GM19193 (cell line): ENCODE results near the gene HOXD11.

Experiments used
- POLR2A ChIP-seq: IDR thresholded peaks from 4 replicates; pipeline ENCODE4 v1.6.1; 2011; ENCODE audit not compliant: insufficient read depth, insufficient read length; ENCODE audit errors: extremely low read depth

HOXD11 gene

DNA sequence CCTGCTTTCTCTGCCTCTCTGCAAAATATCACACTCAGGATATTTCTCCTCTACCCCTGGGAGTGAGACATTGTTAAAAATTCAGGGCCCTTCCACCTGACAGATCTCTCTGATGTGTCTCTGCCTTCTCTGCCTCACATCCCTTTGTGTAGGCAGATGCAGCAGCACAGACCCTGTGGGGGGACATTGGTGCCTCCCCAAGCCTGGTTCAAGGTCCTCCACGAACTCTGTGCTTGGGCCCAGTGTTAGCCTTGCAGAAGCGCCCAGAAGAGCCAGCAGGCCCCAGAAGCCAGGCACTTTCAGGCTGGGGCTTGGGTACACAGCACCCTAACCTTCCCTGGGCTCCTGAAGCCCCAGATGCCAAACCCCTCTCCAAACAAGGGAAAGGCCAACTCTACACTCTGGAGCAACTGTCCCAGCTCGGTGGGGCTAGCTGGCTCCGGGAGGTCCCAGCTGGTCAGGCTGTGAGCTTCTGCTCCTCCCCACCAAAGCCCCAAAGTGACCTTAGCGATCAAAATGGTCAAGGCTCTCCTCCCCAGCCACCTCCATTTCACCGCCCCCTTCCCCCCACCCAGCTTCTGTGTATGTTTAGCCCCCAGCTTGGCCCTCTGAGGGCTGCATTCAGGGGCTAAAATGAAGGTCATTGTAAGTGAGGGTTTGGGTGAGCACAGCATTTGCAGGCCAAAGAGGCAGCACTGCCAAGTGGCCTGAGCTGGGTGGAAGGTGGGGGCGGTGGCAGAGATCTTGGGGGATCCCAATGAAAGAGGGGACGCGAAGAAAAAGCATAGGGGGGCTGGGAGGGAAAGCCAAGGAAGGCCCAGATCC, 18.1 kb downstream of the HOXD11 start:
- TF ChIP-seq POLR2A, result no peak

DNA sequence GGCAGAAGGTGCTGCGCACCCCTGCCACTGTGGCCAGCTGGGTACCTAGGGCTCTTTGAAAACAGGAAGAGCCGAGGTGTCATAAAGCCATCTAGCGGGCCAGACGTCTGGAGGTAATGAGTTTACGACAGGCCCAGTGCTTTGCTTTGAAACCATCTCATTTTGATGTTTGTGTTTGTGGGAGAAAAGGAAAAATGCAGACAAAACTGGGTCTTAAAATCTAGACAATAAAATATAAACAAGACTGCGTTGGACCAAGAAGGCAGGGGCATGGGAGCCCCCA, 18.6 kb downstream of the HOXD11 start:
- no peak for TF ChIP-seq POLR2A

DNA sequence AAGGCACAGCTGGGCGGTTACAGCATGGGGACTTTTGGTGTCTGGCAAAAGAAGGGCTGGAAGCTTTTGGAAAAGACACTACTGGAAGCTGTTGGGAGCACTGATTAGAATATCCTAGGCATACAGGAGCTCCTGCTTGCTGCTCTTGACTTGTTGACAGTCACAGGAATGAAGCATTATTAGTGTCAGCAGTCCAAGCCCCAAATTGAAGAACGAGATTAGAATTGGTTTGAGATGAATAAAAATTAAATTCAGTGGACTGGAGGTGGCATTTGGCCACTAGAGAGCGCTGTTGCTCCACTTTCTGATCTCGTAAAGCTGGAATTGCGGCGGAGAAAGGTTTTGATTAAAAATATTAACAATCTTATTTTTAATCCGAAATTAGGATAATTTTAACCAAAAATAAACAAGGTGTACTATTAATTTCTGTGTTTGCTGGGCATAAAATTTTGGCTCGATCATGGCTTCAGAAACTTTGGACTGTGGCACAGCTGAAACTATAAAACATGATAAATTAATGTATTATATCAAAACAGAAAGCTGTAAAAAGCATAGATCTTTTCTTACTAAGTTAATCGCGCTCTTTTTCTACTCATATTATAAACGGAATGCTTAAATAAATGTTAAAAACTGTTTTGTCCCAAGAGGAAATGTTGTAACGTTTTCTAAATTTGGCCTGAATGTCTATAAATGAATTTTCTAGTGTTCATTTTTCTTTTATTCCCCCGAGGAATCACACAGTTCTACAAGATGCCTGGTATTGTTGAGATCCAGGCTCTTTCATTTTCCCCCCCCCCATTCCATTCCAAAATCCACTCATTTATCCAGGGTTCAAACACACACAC, 20.1 kb downstream of the HOXD11 start:
- TF ChIP-seq POLR2A, result no peak

DNA sequence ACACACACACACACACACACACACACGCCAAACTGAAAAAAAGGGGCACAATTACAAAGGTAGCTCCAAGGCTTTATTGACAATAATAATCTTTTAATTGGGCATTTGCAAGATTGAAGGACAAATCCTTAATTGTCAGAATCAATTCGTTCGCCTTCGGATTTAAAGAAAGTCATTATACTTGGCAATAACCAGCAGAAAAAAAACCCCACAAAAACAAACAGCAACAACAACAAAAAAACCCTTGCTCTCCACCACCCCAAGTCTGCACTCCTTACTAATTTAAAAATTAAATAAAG, 20.6 kb downstream of the HOXD11 start:
- TF ChIP-seq POLR2A, result no peak

DNA sequence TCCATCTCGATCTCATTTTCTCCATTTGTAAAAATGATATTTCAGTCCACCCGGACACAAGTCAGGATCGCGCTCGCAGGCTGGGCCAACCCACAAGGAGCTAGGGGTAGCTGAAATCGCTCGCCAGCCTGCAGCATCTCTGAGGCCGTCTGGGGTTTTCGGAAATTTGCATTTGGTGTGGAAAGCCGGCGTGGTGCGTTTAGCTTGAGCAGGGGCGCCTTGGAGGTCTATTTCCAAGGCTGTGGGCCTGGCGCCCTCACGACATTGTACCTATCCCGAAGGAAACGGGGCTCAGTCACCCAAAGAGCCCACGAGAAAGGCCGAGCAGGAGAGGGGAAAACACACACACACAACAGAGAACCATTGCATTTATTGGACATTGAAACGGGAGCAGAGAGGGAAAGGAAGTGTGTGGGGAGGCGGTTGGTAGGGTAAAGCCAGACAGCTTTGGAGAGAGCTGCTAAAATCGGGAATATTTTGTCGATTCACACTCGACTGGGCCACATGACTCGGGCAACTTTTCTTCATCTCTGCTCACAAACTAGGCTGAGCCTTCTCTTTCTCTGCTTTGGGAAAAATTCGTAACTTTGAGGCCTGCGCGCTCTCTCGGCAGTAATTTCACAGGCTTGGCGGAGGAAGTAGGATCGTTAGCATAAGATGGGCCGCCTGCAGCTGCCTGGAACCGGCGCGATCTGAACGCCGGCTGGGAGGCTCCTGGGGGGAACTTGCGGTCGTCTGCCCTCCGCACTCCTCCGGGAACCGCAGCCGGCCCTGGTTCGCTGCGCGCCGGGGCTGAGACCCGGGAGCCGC, 21.3 kb downstream of the HOXD11 start:
- no peak for TF ChIP-seq POLR2A

DNA sequence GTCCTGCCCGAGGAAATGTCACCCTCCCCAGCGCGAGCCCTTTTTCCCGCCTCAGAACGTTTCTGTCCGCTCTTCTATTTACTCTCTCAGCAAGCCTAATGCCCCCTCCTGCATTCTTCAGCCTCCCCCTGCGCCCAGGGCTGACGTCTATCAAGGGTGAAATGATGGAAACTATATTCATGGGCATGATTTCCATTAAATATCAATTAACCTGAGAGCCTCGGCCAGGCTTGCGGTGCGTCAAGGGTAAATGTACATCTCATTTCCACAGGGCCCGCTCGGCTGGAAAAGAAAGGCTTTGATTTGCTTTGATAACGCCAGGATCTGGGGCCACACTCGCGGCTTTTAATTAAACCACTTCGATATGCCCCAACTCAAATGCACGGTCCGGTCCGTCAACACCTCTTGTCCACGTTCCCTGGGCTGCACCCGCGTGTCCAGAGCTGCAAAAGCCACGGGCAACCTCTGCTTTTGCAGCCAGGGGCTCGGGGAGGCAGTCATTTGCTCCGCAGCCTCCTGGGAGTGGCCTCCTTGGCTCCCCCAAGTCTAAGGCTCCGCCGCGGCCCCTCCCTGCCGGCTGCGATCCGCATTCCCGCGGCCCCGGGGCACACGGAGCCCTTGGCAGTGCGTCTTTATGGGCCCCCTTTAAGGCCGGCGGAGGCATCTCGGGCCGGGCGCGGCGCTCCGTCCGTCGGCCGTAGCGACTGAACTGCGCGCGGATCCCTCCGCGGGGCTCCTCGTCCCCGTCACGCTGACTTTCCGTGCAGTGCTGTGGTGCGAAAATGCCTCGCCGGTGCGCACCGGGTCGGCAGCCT, 22.1 kb downstream of the HOXD11 start, which contains the start of gene HOXD8:
TSS of gene HOXD8 (plus strand) at position 724 of the 815 bp plus-strand sequence. CDS start 662 bp downstream, outside the sequence.
- TF ChIP-seq POLR2A, result no peak

DNA sequence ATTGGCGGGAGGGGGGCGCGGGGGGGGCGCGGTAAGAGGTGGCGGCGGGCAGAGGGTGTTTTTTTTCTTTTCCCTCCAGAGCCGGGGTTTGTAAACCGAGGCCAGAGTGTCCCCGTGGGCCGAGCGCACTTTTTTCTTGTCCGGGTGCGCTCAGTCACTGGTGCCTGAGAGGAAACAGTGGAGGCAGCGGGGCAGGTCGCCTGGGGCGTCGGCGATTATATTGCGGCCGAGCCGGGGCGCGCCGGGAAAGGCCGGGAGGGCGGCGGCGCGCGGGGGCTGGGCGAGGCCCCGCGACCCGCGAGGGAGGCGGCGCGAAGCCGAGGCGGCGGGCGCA, 22.7 kb downstream of the HOXD11 start:
- no peak for TF ChIP-seq POLR2A

DNA sequence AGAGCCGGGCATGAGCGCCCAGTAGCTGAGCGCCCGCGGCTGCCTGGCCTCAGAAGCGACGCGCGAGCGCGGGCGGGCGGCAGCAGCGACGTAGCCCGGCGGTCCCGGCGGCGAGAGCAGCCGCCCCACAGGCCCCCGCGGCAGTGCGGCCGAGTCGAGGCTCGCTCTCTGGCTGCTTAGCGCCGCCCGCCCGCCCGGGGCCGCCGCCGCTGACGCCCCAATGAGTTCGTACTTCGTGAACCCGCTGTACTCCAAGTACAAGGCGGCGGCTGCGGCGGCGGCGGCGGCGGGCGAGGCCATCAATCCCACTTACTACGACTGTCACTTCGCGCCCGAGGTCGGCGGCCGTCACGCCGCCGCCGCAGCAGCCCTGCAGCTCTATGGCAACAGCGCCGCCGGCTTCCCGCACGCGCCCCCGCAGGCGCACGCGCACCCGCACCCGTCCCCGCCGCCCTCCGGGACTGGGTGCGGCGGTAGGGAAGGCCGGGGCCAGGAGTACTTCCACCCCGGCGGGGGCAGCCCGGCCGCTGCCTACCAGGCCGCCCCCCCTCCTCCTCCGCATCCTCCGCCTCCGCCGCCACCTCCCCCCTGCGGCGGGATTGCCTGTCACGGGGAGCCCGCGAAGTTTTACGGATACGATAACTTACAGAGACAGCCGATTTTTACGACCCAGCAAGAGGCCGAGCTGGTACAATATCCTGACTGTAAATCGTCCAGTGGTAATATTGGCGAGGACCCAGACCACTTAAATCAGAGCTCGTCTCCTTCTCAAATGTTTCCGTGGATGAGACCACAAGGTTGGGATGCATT, 23.3 kb downstream of the HOXD11 start:
- no peak for TF ChIP-seq POLR2A

DNA sequence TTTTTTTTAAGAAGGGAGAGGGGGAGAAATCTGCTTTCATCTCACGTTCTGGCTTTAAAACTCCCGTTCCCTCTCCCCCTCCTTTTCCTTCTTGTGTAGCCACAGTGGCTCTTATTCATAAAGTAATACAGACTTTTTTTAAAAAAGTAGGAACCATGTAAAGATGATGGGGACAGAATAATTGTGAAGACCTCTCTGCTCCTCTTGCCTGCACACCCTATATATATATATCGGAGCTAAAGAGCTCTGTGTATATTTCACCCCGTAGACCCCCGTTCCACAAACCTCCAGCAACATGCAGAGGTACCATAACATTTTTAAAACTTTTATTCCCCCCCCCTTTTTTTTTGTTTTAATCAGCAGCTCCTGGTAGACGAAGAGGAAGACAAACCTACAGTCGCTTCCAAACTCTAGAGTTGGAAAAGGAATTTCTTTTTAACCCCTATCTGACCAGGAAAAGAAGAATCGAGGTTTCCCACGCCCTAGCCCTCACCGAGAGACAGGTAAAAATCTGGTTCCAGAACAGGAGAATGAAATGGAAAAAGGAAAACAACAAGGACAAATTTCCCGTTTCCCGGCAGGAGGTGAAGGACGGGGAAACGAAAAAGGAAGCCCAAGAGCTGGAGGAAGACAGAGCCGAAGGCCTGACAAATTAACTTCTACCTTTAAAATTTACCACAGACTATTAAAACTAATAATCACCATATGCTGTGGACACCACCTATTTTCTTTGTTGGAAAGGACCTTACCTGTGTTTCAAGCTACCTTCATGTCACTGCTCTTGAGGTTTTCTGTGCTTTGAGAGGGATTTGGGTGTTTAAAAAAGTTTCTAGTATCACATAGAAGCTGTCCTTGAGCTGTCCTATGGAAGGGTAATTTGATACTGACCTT, 24.1 kb downstream of the HOXD11 start:
- no peak for TF ChIP-seq POLR2A

DNA sequence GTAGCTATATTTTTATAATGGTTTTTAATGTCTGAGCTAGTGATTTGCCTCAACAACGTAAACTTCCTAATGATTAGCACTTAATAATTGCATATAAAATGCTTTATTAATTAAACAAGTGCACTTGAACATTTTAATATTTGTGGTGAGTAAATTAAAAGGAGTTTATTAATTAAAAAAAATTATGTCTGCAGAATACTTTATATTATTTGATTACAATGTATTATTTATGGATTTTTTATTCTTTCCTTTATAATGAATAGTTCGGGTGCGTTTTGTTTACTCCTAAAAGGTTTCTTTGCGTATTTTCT, 24.7 kb downstream of the HOXD11 start:
- no peak for TF ChIP-seq POLR2A

DNA sequence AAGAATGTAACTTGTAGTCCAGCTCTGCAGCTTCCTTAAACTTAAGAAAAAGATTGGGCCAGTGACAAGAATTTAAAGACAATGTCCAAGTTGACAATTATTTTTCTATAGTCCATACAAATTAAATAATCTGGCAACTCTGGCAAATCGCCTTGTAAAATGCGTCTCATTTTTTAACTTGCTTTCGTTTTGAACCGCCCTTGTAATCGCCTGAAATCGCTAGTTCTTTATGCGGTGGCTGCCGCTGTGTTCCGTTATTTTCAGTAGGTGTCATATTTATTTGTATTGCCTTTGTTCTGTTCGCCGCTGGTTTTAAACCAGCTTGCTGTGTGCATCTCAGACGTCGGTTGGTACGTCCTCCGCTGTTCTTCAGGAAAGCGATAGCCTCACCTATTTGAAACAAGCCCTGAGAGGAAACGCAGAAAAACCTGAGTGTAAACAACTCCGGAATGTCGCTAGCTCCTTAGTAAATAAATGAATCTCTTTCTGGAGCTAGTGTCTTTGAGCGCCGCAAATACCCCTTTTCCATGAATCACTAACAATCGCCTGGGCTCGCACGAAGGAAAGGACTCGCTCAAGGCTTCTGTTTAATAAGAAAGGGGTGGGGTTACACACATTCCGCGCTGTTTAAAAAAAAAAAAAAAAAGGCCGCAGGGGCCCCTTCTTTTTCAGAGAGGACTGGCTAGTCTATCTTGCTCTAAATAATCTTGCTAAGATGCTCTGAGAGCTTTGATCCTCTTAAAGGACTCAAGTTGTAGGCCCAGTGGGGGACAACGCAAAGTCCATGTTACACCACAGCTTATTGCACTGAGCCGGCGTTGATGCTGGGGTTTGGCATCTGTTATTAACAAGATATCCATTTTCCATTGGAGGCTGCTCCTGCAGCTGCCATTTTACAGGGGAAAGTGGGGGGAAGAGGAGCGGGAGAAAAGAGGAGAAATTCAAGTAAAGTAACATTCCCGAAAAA, 25.4 kb downstream of the HOXD11 start:
- TF ChIP-seq POLR2A, result no peak

DNA sequence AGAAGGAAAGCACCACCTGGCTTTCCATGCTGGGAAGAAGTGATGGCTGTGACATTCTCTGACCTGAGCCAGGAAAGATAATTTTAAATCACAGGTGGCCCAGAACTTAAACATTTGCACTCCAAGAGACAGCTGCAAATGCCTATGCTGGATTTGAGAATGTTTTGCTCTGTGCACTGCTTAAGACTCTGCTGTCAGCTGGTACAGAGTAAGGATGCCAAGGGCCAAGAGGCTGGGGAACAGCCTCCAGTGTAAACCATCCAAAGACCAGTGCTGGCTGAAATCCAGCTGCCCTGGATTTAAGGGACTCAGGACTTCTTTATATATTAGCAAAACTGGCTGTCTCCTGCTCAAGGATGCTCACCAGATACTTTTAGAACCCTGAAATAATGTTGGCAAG, 26.3 kb downstream of the HOXD11 start:
- no peak for TF ChIP-seq POLR2A
